NCI-H146 treated with DMSO at 0.1 percent for 48 hours (cell line): ENCODE results near the gene L2HGDH.
"Not testable (repeated sequence)": the region's sequence is repeated elsewhere in the genome, so short reads cannot be mapped to it uniquely, and the experiment has no call there.

Experiments
- DNase-seq: peaks from one replicate; lab custom pipeline; 2025; ENCODE audit not compliant: unreplicated experiment; lab: John Stamatoyannopoulos, UW

The L2HGDH gene

DNA sequence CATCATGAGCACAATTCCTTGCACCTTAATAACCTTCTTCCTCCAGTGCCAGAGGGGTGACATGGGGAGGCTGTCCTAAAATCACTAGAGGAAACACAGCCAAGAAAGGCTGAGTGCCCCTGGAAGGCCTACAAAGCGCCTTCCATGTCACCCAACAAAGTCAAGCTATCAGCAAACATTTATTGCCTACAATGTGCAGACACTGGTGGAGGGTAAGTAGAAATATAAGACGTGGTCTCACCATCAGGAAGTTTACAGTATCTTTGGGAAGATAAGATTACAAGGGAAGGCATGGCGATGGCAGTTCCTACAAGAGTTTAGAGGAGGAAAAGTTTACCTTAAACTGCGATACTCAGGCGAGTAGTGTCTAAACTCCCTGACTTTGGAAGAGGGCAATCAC lies 28.0 kb upstream of the L2HGDH start:
- no peak for DNase-seq

DNA sequence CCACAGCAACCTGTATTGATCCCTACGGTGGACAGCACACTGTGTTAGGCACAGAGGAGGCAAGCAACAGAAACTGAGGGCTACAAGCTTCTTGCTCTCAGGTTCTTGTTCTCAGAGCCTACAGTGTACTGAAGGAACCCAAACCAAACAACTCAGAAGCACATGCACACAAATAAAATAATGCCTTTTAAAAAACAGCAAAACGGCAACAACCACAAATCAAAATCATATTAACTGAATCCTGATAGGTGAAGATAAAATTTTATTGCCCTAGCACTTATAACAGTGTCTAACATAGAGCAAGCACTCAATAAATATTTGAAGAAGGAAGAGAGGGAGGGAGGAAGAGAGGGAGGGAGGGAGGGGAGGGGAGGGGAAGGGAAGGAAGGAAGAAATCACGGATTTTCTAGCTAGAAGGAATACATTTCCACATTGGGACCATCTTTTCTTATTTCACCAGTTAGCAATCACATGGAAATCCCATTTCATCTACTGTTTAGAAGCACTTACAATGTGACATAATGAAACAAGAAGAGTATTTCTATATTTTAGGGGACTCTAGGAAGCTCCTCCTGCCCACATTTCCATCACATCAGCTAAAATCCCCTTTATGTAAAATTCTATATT lies 27.3 kb upstream of the L2HGDH start:
- DNase-seq: no peak

DNA sequence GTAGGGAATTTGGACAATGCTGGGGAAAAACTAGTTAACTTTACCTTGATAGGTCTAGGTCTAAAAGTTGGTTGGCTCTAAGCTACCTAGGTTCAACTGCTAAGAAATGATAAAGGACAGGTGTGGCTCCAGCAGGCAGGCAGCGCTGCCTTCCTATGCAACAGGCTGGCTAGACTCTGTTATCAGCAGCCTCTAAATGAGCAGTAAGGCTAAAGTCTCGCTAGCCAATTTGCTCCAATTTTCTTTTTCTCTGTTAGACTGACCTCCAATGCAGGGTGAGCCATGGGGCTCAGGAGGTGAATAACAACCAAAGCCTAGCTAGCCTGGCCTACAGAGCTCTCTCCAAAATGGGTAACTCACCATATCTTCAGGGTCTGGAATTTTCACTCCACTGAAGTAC lies 26.6 kb upstream of the L2HGDH start:
- no peak for DNase-seq

DNA sequence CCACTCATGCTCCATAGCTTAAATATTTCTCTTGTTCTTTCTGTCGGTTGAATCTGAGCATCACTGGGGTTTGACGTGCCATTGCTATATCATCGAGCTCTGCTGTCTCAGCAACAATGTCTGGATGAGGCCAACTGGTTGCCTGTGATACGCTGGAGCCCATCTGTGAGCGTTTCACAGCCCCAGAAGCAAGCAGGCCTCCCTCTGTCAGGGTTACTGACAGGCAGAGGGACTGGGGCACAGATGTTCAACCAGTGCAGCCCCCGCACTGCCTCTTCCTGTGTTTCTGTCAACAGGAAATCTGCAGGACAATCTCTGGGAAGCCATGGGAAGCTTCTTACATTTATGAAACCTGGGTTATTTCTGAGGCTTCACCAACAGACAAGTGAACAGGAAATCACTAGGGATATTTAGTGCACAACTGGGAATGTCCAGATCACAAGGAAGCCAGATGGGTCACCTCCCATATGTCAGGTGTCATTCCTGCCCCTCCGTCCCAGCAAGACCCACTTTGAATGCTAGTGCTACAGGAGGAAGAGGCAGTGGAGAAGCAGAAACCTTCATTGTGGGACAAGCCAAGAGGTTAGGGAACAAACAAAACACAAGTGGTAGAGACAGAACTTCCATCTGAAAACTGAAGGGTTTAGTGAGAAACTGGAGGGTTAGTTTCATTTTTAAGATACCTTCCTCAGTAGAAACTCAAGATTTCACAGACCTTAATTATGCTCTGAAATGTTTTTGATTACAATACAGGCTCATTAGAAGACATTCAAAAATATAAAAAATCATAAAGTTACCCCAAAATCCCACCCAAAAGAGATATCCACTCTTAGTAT lies 24.2 kb upstream of the L2HGDH start:
- DNase-seq: no peak

DNA sequence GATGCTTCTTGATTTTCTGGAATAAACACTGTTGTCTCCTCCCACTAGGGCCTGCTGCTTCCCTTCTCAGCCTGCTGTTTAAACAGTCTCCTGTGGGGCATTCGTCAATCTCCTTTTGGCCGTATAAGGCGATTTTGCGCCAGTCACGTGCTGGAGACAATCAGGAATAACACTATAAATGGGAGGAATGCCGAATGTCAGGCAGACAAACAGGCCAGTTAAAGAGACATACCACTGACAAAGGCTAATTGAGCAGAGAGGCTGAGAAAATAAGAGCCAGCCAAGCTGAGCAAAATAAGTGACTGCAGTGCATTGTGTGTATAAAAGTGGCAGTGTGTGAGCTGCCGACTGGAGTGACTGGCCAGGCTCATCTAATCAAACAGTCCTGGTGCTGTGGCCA lies 23.4 kb upstream of the L2HGDH start:
- DNase-seq: peak; percentile 87

DNA sequence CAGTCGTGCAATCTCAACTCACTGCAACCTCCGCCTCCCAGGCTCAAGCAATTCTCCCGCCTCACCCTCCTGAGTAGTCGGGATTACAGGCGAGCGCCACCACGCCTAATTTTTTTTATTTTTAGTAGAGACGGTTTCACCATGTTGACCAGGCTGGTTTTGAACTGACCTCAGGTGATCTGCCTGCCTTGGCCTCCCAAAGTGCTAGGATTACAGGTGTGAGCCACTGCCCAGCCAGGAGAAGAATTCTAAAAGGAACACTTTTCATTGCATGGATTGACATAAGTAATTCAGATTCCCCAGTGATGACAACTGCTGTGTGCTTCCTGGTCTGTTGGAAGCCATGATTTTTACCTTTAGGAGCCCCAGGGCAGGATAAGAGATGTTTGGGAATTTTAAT lies 22.2 kb upstream of the L2HGDH start:
- no peak for DNase-seq

DNA sequence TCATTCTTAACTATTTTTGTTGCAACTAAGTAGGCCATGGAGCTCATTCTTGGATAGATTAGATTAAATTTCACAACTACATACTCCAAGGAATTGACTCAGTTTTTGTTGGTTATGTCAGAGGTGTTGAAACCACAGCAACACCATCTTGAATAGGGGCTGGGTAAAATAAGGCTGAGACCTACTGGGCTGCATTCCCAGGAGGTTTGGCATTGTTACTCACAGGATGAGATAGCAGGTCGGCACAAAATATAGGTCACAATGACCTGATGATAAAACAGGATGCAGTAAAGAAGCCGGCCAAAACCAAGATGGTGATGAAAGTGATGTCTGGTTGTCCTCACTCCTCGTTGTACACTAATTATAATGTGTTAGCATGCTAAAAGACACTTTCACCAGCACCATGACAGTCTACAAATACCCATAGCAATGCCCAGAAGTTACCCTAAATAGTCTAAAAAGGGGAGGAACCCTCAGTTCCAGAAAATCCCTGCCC lies 21.0 kb upstream of the L2HGDH start:
- no peak for DNase-seq

DNA sequence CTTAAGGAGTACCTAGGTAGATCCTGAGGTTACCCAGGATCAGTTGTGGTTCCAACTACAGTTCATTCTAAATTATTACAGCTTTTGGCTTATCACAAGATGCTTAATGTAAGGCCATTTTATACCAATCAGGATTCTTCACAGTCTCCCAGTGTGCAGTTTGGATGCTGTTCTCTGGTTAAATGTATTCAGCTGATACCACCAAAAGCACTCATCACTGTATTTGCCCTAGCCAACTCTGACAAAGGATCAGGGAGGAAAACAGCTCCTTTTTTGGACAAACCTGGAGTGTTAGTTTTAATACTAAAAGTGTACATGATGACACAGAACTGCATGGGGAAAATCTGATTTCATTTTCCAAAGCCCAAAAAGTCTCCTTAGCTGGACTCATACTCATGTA lies 19.6 kb upstream of the L2HGDH start:
- no peak for DNase-seq

DNA sequence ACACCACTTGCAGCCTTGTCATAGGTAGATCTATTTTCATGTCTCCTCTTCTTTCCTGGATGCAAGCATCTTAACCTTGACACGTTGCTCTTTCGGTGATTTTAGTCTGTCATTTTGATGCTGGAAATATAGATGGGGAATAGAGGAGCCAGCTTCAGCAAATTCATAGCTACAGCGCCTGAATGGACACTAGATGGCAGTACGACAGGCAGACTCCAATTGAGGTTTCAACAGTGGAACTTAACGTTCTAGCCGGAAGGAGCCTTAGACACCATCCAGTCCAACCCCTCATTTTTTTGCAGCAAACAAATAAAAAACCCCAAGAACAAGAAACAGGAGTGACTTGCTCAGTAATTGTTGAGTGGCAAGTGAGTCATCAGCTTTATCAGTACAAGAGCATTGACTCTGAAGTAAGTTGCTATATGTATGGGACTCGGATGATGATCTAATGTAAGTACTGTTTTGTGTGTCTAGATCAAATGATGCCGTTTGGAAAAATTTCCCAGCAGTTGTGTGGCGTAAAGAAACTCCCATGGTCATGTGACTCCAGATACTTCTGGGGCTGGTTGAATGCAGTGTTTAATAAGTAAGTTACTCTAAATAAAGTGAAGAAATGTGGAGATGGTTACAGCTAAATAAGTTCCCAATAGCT lies 9.1 kb upstream of the L2HGDH start:
- DNase-seq: peak; percentile 64

DNA sequence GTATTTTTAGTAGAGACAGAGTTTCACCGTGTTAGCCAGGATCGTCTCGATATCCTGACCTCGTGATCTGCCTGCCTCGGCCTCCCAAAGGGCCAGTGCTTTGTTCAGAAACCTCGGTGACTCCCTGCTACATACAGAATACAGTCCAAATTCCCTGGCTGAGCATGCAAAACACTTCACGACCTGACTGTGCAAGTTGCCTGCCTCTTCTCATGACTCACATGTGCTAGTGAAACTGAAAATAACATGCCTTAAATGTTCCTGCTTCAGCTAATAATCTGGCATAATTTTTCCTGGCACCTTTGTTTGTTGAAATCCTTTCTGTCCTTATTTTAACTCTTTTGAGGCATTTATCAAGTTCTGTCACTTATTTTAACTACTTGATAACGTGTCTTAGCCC lies 8.3 kb upstream of the L2HGDH start:
- no peak for DNase-seq

DNA sequence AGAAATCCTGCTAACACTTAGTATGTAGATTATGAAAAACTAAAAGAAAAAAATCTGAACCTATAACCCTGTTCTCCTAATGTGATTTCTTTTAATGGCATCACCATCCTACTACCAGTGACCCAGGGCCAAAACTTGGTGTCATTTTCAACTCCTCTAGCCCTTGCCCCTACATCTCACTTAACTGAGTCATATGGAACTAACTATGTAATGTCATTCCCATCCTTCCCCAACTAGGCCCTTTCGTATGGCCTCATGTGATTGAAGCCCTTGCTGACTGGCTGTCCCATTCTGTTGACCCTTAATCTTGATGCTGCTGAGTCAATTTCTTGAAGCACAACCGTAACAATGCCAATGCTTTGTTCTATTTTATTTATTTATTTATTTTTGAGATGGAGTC lies 7.7 kb upstream of the L2HGDH start:
- no peak for DNase-seq

DNA sequence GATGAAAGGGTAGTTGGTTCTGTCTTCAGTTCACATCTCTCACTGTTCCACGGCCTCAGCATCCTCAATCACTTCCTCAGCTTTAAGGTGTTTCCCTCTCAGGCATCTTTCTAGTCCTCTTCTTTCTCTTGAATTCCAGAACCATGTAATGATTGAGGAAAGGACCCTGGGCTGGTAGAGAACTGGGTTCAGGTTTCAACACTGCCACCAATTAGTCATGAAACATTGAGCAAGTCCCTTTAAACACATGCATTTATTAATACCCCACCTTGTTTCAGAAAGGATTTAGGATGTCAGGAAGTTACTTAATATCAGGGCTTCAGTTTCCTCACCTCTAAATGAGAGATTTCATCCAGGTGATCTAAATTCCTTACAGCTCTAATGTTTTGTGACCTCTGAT lies 7.3 kb upstream of the L2HGDH start:
- DNase-seq: no peak

DNA sequence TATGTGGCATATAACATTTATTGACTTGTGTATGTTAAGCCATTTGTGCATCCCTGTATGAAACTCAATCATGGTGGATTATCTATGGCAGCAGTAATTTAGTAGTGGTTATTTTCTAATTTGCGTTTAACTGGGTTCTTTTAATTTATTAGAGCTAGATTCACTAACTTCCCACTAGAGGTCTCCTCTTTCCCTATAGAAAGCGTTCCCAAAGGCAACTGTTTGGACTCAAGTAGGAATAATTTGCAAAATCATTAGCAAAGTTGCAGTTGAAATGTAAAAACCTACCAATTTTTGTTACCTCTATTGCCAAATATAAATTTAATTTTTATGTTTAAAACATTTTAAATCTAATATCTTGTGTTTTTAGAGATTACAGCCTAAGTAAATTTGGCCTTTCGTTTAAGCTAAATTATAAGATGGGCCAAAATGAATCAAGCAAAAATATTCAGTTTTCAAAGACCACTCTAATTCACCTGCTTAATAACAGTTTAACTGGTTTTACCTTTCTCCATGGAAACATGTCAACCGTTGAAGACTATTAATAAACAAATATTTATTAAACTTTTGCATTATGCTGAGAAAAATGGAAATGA lies 6.1 kb upstream of the L2HGDH start:
- no peak for DNase-seq

DNA sequence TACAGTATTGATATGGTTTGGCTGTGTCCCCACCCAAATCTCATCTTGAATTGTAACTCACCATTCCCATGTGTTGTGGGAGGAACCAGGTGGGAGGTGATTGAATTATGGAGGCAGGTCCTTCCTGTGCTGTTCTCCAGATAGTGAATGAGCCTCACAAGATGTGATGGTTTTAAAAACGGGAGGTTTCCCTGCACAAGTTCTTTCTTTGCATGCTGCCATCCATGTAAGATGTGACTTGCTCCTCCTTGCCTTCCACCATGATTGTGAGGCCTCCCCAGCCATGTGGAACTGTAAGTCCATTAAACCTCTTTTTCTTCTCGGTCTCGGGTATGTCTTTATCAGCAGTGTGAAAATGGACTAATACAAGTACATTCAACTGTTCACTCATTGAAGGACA lies 2.1 kb upstream of the L2HGDH start:
- not testable (repeated sequence) for DNase-seq

DNA sequence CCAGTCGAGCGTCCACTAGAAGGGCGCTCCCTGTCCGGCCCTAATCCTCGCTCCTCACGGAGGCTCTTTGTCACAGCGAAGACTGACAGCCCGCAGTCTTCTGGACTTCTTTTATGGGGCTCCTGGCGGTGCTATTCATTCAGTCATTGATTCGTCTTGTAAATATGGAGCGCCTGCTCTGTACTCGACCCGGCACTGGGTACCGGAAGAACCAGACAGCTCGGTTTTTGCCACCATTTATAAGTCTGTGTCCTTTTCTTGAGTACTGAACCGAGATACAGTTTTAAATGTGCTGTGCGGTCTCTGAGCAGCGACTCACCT lies 665 bp upstream of the L2HGDH start:
- DNase-seq: peak; percentile 49

DNA sequence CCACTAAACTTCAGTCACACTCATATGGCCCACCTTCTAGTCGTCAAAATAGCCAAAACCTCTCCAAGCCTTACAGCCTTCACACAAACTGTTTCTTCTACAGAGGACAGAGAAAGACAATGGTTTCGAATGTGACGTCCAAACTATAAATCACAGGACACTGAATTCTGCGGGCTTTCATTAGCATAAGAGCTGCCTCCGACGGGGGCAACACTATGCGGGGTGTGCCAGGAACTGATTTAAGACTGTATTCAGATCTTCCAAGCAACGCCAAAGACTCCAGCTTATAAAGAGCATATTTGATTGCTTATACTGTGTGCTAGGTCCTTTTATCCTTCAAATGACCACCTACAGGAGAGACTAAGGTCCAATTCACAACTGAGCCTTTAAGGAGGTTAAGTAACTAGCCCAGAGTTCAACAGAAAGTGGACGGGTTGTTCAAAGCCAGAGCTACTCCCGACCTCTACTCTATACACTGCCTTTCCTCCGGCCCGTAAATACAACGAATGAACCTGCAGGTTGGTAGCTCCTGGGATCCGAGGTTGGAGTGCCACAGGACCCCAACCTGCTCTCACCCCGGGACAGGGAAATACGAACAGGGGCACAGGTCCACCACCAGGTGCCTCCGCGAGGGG lies 575 bp downstream of the L2HGDH start:
- no peak for DNase-seq

DNA sequence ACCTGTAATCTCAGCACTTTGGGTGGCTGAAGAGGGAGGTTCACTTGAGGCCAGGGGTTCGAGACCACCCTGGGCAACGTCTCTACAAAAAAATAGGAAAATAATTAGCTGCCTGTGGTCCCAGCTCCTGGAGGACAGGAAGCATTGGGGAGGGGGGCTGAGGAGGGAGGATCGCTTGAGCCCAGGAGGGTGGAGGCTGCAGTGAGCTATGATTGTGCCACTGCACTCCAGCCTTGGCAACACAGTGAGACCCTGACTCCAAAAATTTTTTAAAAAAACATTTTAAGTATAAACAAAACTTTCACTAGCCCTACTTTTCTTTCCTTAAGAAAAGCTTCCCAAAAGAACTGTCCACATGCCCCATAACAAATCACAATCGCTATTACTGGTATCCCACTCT lies 1.6 kb downstream of the L2HGDH start:
- no peak for DNase-seq

DNA sequence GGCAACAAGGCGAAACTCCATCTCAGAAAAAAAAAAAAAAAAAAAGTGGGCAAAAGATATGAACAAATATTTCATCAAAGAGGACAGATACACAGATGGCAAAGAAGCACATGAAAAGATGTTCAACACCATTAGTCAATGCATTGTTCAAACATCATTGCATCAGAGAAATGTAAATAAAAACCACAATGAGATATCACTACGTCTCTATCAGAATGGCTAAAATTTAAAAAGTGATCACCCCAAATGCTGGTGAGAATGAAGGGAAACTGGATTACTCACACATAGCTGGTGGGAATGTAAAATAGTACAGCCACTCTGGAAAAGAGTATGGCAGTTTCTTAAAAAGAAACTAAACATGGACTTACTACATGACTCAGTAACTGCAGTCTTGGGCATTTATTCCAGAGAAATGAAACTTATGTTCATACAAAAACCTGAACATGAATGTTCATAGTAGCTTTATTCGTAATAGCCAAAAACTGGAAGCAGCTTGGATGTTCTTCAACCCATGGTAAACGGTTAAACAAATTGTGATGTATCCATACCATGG lies 3.6 kb downstream of the L2HGDH start:
- no peak for DNase-seq

DNA sequence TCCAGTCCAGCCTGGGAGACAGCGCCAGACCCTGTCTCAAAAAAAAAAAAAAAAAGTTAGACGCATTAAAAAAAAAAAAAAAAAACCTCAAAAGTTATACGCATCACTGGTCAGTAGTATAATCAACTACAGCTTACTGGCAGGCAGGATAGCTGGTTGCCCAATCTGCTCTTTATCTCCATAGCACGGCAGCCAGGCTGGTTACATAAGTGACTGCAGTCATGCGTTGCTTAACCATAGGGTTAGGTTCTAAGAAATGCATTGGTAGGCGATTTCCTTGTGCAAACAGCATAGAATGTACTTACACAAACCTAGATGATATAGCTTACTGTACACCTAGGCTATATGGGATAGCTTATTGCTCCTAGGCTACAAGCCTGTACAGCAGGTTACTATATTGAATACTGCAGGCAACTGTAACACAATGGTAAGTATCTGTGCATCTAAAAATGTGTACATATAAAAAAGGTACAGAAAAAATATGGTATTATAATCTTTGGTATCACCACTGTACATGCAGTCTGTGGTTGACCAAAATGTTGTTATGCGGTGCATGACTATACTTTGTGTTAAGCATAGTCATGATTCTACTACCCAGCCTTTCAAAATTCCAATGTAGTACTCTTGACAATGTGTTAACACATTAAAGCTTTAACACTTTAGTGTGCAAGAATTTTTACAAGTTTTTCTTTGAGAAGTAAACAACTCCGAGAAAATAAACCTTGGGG lies 8.1 kb downstream of the L2HGDH start:
- no peak for DNase-seq

DNA sequence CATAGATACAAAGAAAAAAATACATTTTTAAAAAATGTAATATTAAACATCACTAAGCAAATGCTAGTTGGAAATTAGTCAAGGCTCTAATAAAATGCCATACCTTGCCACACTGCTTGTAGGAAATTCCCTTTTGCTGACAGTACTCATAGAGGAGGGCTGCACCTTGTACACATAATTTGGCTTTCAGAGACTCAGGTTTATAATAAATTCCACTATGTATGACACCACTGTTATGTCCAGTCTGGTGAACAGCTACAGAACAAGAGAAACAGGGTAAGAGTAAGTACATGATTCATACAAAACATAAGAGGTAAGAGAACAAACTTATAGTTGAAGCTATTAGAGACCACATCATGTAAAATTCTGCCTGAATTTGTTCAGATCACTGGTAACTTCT lies 10.1 kb downstream of the L2HGDH start:
- no peak for DNase-seq
